AG09319 (cell line): ENCODE results near the gene PPP5C.
"Not testable (repeated sequence)": the region's sequence is repeated elsewhere in the genome, so short reads cannot be mapped to it uniquely, and the experiment has no call there.

Experiments used
- DNase-seq: peaks from one replicate; pipeline ENCODE4 v3.0.0-alpha.2; 2010; ENCODE audit warnings: low read depth; ENCODE audit errors: extremely low read depth
- TF ChIP-seq, protein P1 (sequence below): IDR thresholded peaks from 2 replicates; pipeline ENCODE4 v1.5.1; 2011; ENCODE audit warnings: low read depth, mild to moderate bottlenecking, inconsistent platforms, low read length, moderate library complexity

The PPP5C gene

DNA sequence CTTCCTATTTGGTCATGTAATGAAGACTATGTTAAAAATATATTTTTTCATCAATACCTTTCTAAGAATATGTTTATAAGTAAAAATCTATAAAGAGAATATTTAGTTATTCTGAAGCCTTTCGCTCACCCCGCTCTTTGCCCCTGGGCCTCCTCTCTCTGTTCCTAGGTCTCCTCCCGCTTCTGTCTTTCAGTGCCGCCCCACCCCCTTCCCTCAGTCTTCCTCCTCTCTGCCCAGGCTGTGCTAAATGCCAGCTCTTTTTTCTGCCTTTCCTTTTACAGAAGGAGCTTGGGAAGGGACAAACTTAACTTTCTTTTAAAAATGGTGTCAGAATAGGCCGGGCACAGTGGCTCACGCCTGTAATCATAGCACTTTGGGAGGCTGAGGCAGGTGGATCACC is 27.3 kb upstream of the PPP5C start:
- no peak for DNase-seq
- TF ChIP-seq, protein P1, sequence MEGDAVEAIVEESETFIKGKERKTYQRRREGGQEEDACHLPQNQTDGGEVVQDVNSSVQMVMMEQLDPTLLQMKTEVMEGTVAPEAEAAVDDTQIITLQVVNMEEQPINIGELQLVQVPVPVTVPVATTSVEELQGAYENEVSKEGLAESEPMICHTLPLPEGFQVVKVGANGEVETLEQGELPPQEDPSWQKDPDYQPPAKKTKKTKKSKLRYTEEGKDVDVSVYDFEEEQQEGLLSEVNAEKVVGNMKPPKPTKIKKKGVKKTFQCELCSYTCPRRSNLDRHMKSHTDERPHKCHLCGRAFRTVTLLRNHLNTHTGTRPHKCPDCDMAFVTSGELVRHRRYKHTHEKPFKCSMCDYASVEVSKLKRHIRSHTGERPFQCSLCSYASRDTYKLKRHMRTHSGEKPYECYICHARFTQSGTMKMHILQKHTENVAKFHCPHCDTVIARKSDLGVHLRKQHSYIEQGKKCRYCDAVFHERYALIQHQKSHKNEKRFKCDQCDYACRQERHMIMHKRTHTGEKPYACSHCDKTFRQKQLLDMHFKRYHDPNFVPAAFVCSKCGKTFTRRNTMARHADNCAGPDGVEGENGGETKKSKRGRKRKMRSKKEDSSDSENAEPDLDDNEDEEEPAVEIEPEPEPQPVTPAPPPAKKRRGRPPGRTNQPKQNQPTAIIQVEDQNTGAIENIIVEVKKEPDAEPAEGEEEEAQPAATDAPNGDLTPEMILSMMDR = no peak

DNA sequence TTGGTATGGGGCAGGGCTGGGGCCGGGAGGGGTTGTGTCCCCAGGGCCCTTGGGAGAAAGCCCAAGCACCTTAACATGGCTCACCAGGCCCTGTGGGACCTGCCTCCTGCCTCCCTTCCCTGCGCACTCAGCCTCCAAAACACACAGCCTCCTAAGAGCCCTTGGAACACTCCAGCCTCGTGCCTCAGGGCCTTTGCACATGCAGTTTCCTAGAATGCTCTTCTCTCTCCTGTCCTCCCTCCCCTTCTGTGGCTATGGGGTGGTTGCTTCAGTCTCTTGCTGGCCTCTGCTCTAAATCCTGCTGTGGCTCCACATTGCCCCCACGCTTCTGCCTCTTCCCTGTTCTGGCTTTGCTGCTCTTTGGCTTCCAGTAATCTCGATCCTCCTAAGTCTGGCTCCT is 26.3 kb upstream of the PPP5C start:
- no peak for DNase-seq
- TF ChIP-seq, protein P1 = no peak

DNA sequence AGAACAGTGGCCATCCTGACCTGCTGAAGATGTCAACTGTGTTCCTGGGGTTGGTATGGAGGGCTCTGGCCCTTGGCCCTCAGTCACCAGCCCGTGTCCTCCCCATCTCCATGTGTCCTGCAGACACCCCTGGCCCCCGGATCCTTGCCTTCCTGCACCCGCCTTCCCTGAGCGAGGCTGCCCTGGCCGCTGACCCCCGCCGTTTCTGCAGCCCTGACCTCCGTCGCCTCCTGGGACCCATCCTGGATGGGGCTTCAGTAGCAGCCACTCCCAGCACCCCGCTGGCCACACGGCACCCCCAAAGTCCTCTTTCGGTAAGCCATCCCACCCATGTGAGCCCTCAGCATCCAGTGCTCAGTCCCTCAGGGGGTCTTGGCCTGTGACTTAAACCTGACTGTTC is 25.2 kb upstream of the PPP5C start:
- TF ChIP-seq, protein P1 = no peak
- no peak for DNase-seq

- DNase-seq = not testable (repeated sequence)
These were observed 23.7 kb upstream of the PPP5C start for GRCh38 chr19:46323227-46323626.

DNA sequence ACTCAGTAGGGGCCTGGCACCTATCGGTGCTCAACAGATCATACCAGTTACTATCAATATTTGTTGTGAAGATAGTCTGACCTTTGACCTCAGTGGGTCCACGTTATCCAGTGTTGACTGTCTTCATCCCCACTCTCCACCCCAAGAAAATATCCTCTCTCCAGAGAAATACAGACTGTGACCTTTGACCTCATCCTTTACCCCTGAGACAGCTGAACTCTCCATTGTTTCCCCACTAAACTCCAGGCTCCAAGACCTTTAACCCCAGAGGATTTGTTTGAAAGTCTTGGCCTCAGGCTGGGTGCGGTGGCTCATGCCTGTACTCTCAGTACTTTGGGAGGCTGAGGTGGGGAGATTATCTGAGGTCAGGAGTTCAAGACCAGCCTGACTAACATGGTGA is 22.6 kb upstream of the PPP5C start:
- no peak for DNase-seq
- TF ChIP-seq, protein P1 = no peak

GRCh38 chr19:46326608-46327007 is 20.3 kb upstream of the PPP5C start:
- TF ChIP-seq, protein P1 = no peak

GRCh38 chr19:46328079-46328478 is 18.8 kb upstream of the PPP5C start:
- TF ChIP-seq, protein P1 = no peak

More at GRCh38 chr19:46326608-46327007, 20.3 kb upstream of the PPP5C start:
- no peak for DNase-seq

DNA sequence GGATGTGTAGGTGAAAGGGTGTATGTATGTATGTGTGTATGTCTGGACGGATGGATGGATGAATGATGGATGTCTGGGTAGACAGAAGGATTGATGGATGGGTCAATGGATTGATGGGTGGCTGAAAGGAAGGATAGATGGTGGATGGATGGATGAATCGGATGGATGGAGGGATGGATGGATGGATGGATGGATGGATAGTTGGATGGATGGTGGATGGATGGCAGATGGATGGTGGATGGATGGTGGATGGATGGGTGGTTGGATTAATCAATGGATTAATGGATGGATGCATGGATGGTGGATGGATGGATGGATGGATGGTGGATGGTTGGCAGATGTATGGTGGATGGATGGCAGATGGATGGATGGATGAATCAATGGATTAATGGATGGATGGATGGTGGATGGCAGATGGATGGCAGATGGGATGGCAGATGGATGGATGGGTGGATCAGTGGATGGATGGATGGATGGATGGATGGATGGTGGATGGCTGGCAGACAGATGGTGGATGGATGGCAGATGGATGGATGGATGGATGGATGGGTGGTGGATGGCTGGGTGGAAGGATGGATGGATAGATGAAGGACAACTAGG is 16.5 kb upstream of the PPP5C start:
- no peak for DNase-seq

More at GRCh38 chr19:46328079-46328478, 18.8 kb upstream of the PPP5C start:
- DNase-seq = no peak

More for the DNA sequence above, 16.5 kb upstream of the PPP5C start:
- TF ChIP-seq, protein P1 = no peak
